Measurements from ENCODE around the gene ERFE.

ERFE gene

GRCh38 chr2:238140040-238140439 lies 18.7 kb upstream of the ERFE start:
- DNase-seq: no peak

- no peak for DNase-seq
These were observed 17.8 kb upstream of the ERFE start for GRCh38 chr2:238140721-238141540.

GRCh38 chr2:238141541-238142318 lies 17.0 kb upstream of the ERFE start:
- peak; percentile 28 for DNase-seq

- DNase-seq: no peak
These were observed 16.2 kb upstream of the ERFE start for GRCh38 chr2:238142382-238143205.

GRCh38 chr2:238143239-238143951 lies 15.4 kb upstream of the ERFE start:
- DNase-seq: no peak

- DNase-seq: no peak
These were observed 14.5 kb upstream of the ERFE start for GRCh38 chr2:238144262-238144661.

GRCh38 chr2:238145046-238145445 lies 13.7 kb upstream of the ERFE start:
- DNase-seq: no peak

- DNase-seq: no peak
These were observed 12.9 kb upstream of the ERFE start for GRCh38 chr2:238145851-238146250.

- DNase-seq: no peak
These were observed 11.8 kb upstream of the ERFE start for GRCh38 chr2:238146884-238147544.

- DNase-seq: no peak
These were observed 9.8 kb upstream of the ERFE start for GRCh38 chr2:238148981-238149380.

GRCh38 chr2:238149841-238150572 lies 8.8 kb upstream of the ERFE start:
- DNase-seq: no peak

GRCh38 chr2:238150686-238151085 lies 8.1 kb upstream of the ERFE start:
- DNase-seq: no peak

- no peak for DNase-seq
These were observed 7.6 kb upstream of the ERFE start for GRCh38 chr2:238151205-238151604.

- DNase-seq: no peak
These were observed 7.0 kb upstream of the ERFE start for GRCh38 chr2:238151628-238152235.

- DNase-seq: no peak
These were observed 5.7 kb upstream of the ERFE start for GRCh38 chr2:238152771-238153688.

- DNase-seq: no peak
These were observed 4.2 kb upstream of the ERFE start for GRCh38 chr2:238154570-238154969.

GRCh38 chr2:238155051-238155760 lies 3.6 kb upstream of the ERFE start:
- DNase-seq: no peak

- no peak for DNase-seq
These were observed 2.7 kb upstream of the ERFE start for GRCh38 chr2:238155761-238156694.

Data from CD4-positive, alpha-beta T cell treated with Interferon gamma for 1 hour (primary cell).